Left ventricle myocardium superior (tissue), 1 donor: ENCODE results near the gene P3H4. TPM values are rescaled to one million over a fixed set of nuclear protein-coding genes. Genes with fewer than 3 reads are reported as not detected.
"Not testable (repeated sequence)": the region's sequence is repeated elsewhere in the genome, so short reads cannot be mapped to it uniquely, and the experiment has no call there.

Source experiments
- ATAC-seq: fragments of 200-7000 bp; cut with Tn5 transposase; one replicate; pipeline ENCODE4 v1.9.1; 2020; ENCODE audit warnings: mild to moderate bottlenecking, moderate library complexity
- DNase-seq: peaks from one replicate; pipeline ENCODE4 v3.0.0-alpha.2; 2020
- intact Hi-C: fragments of 100-400 bp; cut with micrococcal nuclease; formaldehyde crosslinking; loops from one replicate; pipeline ENCODE4 v1.11.0; 2022
- long read RNA-seq: library from polyadenylated mRNA; unstranded; transcript quantifications from one replicate; pipeline ENCODE4 v2.0.0, GENCODE V29; 2021
- total RNA-seq: library from RNA; stranded (reverse); fragmentation: NEBNext Ultra II Directional; extraction: Animal tissue kit (Norgen Biotek cat#: 25700); gene quantifications from one replicate; pipeline ENCODE4 v1.2.1, GENCODE V29; 2021
- donor health status: DM: no; HTN: yes; CAD: no; lungs with severe emphysema.

P3H4 gene, protein sequence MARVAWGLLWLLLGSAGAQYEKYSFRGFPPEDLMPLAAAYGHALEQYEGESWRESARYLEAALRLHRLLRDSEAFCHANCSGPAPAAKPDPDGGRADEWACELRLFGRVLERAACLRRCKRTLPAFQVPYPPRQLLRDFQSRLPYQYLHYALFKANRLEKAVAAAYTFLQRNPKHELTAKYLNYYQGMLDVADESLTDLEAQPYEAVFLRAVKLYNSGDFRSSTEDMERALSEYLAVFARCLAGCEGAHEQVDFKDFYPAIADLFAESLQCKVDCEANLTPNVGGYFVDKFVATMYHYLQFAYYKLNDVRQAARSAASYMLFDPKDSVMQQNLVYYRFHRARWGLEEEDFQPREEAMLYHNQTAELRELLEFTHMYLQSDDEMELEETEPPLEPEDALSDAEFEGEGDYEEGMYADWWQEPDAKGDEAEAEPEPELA
- total RNA-seq = 7.0 TPM
- long read RNA-seq, transcript P3H4-202 (8 exons, 2,601 nt) = major isoform, 21 of 27 reads
- long read RNA-seq, partial matches to known transcripts = 6 of 27 reads
- long read RNA-seq, other reads (novel, unspliced or antisense) = 0 of 27 reads

DNA sequence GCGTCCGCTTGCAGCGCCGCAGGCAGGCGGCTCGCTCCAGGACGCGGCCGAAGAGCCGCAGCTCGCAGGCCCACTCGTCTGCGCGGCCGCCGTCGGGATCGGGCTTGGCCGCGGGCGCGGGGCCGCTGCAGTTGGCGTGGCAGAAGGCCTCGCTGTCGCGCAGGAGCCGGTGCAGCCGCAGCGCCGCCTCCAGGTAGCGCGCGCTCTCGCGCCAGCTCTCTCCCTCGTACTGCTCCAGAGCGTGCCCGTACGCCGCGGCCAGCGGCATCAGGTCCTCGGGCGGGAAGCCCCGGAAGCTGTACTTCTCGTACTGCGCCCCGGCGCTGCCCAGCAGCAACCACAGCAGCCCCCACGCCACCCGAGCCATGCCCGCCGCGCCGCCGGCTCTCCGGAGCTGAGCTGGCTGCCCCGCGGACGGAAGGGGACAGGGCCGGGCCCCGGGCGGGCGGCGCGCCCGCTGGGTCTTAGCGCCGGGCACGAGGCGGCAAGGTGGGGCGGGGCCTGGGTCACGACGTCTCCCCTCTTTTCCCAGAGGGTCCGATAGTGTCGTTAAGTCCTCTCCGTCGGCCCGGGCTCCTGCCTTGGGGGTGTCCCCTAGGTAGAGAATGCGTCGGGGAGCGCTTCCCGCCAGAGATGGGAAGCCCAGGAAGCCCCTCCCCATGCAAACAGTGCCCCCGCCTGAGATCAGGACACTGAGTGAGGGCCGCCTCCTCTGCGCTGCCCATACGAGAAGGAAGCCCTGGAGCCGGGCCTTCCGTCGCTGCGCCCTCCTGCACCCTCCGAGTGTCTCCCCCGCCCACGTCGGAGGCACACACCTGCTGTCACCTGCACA, at the start of gene P3H4:
Gene P3H4, minus strand, starts transcription at position 401 of the 832 bp plus-strand sequence. Its CDS starts 34 bp downstream, at position 367.
- ATAC-seq (peak; percentile 89), DNase-seq (peak; percentile 91)
- intact Hi-C loops = no loop called here

DNA sequence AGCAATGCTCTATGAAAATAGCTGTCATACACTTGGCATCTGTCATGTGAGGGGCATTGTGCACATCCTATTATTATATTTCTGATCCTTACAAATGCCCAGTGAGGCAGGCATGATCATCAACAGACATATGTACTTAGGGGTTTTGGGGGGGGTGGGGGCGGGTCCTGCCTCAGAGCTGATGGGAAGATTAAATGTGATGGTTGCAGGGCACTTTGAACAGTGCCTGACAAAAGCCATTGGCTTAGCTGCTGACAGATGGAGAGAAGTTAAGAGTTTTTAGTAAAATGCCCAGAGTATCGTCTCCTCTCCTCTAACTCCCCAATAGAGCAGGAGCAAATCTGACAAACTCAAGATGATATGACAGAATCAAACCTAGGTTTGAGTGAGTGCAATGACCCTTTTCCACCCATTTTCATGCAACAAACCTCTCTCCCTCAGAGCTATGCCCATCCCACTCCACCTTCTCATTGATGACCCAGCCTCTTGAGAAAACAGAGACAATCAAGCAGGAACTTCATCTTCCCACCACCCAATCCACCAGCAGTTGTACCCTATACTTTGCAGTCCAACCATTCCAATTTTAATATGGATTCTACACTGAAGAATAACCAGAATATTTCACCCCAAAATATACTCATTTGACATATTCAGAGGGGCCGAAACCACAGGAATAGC, 48.6 kb upstream of the P3H4 start:
- ATAC-seq (no peak), DNase-seq (no peak)
- intact Hi-C loops = no loop called here

DNA sequence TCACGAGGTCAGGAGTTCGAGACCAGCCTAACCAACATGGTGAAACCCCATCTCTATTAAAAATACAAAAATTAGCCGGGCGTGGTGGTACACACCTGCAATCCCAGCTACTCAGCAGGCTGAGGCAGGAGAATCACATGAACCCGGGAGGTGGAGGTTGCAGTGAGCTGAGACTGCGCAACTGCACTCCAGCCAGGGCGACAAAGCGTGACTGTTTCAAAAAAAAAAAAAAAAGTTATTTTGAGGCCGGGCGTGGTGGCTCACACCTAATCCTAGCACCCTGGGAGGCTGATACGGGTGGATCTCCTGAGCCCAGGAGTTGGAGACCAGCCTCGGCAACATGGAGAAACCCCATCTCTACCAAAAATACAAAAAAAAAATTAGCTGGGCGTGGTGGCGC, 39.6 kb upstream of the P3H4 start:
- ATAC-seq, DNase-seq, intact Hi-C loops: not testable (repeated sequence)

DNA sequence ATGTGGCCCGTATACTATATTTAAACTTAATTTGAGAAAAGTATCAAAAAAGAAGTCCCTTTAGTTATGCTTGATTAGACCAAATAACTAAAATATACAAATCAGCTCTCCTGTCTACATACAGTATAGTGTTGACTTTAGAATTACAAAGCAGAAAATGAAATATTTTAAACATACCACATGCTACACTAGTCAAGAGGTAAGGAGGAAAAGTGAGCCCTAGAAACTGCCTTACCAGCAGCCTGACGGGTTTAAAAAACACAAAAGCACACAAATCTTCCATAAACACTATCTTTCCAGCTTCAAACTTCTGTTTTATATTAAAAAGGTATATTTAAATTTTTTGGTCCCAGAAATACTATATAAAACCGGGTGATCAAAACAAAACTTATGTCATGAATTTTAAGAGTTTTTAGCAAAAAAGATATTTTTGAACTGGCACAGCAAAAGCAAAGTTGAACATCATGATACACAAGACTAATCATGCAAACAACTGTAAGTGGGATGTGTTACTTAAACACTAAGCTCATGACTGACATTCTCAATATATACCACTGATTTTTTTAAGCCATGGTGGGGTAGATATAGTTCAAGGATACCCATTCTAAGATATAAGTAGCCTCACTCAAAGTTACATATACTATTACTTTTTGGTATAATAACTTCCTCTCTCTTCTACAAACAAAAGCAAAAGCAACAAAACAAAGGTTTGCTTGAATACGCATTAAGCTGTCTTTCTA, 37.7 kb upstream of the P3H4 start:
- ATAC-seq = no peak
- intact Hi-C loops = no loop called here
- DNase-seq = no peak

DNA sequence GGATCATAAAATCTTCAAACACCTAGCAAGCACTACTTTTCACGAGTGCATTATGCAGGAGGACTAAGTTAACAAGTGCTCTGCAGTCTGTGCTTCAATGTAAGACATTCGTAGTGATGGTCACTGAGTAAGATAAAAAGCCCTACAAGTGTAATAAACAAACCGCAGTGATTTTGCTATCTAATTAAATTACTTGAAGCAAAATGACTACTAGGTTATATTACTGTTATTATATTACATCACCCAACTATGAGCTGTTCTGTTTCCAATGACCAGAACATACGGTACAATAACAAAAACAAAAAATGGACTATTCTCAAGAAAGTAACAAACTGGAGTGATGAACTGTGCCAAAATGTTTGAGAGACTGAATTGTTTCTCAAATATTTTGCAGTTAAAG, 37.0 kb upstream of the P3H4 start:
- ATAC-seq (no peak), DNase-seq (no peak)

DNA sequence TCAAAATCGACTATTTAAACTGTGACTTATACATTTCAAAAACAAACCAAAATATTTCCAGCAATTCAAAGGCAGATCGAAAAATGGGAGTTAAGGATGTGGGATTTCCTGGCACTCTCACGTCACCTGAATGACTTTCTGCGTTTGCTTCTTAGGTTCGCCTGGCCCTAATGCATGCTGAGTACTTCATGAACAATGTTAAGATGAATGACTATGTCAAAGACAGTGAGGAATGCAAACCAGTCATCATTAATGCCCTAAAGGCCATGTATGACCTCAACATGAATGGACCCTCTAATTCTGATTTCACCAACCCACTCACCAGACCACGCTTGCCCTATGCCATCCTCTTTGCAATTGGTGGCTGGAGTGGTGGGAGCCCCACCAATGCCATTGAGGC, 33.2 kb upstream of the P3H4 start:
- no peak for ATAC-seq
- DNase-seq = no peak
- intact Hi-C loops = no loop called here

More for the DNA sequence above, 37.0 kb upstream of the P3H4 start:
- intact Hi-C loops = no loop called here

DNA sequence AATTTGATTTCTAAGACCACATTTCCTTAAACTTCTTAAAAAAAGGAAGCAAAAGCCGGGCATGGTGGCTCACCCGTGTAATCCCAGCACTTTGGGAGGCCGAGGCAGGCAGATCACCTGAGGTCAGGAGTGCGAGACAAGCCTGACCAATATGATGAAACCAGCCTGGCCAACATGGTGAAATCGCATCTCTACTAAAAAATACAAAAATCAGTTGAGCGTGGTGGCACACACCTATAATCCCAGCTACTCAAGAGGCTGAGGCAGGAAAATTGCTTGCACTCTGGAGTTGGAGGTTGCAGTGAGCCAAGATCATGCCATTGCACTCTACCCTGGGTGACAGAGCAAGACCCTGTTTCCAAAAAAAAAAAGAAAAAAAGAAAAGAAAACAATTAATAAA, 29.0 kb upstream of the P3H4 start:
- intact Hi-C loops, DNase-seq, ATAC-seq: not testable (repeated sequence)

DNA sequence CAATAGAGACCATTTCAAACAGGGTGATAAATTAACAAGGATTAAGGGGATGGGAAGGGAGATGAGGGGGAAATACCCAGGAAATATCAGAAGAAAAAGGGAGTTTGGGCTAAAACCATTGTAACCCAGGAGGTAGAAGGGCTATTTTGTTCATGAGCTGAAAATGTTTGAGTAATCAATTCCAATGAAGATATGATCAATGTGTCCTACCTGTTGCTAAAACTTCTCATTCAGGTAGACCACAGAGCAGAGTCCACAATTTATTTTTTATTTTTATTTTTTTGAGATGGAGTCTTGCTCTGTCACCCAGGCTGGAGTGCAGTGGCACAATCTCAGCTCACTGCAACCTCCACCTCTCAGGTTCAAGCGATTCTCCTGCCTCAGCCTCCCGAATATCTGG, 27.7 kb upstream of the P3H4 start:
- DNase-seq, ATAC-seq, intact Hi-C loops: not testable (repeated sequence)

DNA sequence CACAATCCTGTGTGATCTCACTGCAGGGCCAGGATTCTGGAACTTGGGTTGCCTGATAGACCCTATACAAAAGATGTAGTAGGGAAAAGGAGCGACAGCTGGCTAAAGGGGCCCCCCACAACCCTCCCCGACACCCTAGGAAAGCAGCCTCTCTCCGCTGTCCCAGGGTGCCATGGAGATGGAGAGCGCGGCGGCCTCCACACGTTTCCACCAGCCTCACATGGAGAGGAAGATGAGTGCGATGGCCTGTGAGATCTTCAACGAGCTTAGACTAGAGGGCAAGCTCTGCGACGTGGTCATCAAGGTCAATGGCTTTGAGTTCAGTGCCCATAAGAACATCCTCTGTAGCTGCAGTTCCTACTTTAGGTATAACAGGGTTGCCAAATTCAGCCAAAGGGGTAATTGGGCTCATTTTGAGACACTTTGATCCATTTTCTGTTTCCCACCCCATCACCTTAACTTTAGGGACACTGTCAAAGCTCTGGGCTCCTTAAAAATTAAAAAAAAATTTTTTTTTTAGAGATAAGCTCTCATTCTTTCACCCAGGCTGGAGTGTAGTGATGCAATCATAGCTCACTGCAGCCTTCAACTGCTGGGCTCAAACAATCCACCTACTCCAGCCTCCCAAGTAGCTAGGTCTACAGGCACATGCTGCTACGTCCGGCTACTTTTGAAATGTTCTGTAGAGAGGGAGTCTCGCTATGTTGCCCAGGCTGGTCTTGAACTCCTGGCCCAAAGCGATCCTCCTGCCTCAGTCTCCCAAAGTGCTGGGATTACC, 26.2 kb upstream of the P3H4 start, which contains the start of gene KLHL10:
Gene KLHL10, plus strand, starts transcription at position 65 of the 778 bp plus-strand sequence. Its CDS starts 108 bp downstream, at position 173.
- no peak for DNase-seq
- no peak for ATAC-seq
- intact Hi-C loops = no loop called here

DNA sequence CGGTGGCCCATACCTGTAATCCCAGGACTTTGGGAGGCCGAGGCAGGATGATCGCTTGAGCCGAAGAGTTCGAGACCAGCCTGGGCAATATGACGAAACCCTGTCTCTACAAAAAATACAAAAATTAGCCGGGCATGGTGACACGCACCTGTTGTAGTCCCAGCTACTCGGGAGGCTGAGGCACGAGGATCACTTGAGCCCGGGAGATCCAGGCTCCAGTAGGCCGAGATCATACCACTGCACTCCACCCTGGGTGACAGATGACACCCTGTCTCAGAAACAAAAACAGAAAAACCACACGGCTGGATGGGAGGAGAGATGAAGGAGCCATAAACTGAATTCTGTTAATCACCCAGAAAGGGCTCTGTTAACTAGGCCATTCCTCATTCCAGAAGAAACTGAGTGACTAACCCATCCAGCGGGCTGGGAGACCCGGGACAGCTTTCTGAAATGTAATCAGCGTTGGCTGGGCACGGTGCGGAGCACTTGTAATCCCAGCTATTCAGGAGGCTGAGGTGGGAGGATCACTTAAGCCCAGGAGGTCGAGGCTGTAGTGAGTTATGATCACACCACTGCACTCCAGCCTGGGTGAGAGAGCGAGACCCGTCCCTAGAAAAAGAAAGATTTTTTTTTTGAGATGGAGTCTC, 24.9 kb upstream of the P3H4 start:
- ATAC-seq (no peak), DNase-seq (no peak)
- intact Hi-C loops = no loop called here

DNA sequence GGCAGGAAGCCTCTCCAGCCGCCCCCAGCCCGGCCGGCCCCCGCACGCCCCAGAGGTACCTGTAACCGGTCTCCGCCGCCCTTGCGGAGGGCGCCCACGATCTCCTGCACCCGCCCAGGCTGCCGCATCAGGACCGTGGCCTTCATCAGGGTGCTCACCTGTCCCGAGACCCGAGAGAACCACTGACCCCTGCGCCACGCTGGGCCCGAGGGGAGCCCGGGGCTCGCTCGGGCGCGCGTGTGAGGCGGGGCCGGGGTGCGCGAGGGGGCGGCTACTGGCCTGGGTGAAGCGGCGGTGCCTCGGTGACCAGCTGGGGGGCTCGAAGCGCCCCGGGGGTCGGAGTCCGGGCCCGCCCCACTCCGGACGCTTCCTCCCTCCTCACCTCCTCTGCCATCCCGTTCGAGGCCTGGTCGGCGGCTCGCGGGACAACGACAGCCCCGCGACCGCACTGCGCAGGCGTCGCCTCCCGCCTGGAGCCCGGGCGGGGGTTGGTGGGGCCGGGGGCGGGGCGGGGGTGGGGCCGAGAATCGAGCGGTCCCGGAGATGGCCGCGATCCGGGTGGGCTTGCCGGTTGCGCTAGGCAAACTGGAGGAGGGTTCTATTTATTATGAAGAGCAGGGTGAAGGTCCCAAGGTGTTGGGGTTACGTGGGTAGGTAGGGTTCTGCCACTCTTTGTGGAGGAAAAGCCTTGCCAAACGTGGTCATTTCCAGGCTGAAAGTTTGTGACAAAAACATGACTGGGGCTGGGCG, 24.2 kb upstream of the P3H4 start, which contains the start of gene NT5C3B:
Gene NT5C3B, minus strand, starts transcription at position 433 of the 750 bp plus-strand sequence. Its CDS starts 39 bp downstream, at position 394.
- intact Hi-C loops = no loop called here
- peak; percentile 81 for DNase-seq

DNA sequence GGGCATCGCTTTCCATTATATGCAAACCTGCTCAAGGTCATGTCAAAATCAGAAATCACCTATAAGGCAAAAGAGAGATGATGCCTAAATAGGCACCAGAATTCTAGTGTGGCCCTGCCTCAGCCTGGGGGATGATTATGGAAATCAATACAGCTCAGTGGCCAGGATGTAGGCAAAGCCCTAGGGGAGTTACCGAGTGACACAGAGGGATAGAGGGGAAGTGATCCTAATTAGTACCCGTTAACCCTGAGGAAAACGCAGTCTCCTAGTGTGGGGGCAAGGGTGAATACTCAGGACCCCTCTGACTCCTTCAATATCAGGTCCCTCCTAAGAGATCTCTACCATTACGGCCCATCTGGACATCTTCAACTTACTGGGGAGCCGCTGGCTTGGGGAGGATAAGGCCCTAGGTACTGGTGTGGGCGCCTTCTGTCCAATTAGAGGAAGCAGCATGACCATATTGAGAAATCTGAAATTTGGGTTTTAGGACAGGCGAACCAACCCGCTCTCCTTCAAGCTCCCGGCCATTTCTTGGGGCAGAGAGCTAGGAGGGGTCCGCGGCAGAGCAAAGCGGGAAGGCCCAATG, 23.6 kb upstream of the P3H4 start:
- intact Hi-C loops = no loop called here
- ATAC-seq = peak; percentile 66
- DNase-seq = no peak

More for the DNA sequence above, 24.2 kb upstream of the P3H4 start, which contains the start of gene NT5C3B:
- peak; percentile 97 for ATAC-seq

DNA sequence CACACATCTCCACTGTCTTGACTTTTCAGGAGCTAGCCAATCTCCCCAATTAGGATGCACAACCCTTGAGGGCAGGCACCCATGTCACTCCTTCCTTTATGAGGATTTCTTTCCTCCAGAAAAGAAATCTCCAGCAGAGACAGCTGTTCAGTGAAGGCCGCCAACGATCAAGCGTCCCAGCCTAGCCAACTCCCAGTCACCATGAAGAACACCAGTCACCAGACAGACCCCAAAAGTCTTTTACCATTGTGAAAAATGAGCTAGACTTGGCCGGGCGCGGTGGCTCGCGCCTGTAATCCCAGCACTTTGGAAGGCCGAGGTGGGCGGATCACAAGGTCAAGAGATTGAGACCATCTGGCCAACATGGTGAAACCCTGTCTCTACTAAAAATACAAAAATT, 18.2 kb upstream of the P3H4 start:
- intact Hi-C loops, ATAC-seq, DNase-seq: not testable (repeated sequence)

DNA sequence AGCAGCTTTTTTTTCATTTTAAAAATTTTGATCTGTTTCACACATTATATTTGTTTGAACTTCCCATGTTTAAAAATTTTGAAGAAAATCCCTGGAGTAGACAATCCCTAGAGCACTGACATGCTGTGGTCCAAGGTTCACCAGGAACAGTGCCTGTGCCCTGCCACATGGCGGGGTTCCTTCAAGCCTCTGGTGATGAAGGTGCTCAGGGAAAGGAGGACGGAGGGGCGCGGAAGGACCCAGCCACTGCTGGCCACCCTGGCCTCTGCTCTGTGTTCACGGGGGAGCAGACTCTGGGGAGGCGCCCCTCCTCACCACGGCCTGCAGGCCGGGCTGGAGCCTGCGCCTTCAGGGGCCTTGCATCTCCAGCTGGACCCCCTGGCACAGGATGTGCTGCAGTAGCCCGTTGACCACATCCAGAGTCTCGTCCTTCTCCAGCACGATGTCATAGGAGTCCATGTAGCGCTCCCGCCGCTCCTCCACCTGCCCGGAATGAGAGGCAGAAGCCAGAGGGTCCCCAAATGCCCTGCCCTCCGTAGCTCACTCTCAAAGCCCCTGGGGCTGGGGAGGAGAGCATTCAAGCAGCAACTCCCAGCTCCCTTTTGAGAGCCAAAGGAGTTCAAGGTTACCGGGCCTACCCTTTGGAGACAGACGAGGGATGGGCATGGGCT, 13.6 kb upstream of the P3H4 start:
- DNase-seq (no peak), ATAC-seq (no peak)
- intact Hi-C loops = no loop called here

DNA sequence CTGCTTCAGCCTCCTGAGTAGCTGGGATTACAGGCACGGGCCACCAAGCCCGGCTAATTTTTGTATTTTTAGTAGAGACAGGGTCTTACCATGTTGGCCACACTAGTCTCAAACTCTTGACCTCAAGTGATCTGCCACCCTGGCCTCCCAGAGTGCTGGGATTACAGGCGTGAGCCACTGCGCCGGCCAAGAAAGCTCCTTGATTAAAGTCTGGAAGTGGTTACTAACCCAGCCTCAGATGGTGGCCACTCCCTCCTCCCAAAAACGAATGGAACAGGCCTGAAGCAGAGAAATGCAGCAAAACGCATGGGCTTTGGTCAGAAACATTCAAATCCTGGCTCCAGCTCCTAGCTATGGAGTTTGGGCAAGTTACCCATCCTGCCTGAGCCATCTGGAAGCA, 12.3 kb upstream of the P3H4 start:
- DNase-seq (no peak), ATAC-seq (no peak)
- intact Hi-C loops = no loop called here

DNA sequence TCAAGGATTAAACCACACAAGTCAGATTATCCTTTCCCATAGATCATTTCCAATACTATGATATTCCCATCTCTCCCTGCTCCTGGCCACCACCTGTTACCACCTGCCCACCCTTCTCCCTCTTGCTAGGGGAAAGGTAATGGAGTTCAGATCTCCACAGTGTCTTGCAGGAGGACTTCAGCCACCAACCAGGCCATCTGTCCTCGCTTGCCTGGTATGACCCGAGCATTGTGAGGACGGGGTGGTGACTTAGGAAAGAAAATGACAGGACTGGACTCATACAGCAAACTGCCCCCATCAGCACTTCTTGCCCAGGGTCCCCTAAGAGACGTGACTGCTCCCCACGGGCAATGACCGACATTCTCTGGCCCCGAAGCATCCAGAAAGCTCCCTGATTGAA, 11.8 kb upstream of the P3H4 start:
- no peak for ATAC-seq

More for the DNA sequence above, 11.8 kb upstream of the P3H4 start:
- no peak for DNase-seq
- intact Hi-C loops = no loop called here
